Epithelial cell of proximal tubule (primary cell): ENCODE measurements around the gene APC. TPM values are rescaled to one million over a fixed set of nuclear protein-coding genes. Genes with fewer than 3 reads are reported as not detected.

Source experiments
- DNase-seq: peaks from one replicate; pipeline ENCODE4 v3.0.0-alpha.2; 2011; ENCODE audit warnings: low read depth
- H3K4me3 ChIP-seq: 2 replicates; pipeline ENCODE4 v1.5.1; 2011; ENCODE audit warnings: low read depth, mild to moderate bottlenecking, low read length
- CTCF ChIP-seq: conservative IDR thresholded peaks from 2 replicates; pipeline ENCODE4 v1.5.1; 2012; ENCODE audit warnings: low read depth, mild to moderate bottlenecking, low read length
- total RNA-seq: library from RNA; depleted of rRNA; stranded (reverse); fragments of >200 nt; gene quantifications from 2 replicates; pipeline ENCODE4 v1.2.3, GENCODE V29; 2015

Gene APC
- total RNA-seq, 1 donor from 2014 or later, result 24.0 TPM

GRCh38 chr5:112733586-112733985 is 4.1 kb upstream of the APC start:
- no peak for TF ChIP-seq CTCF
- no peak overlapping the region for H3K4me3 ChIP-seq
- no peak for DNase-seq

- TF ChIP-seq CTCF, result no peak
- no peak for DNase-seq
- H3K4me3 ChIP-seq, result no peak overlapping the region
Measured at GRCh38 chr5:112734597-112734996, 3.1 kb upstream of the APC start.

- H3K4me3 ChIP-seq, result no peak overlapping the region
- no peak for TF ChIP-seq CTCF
- DNase-seq, result no peak
Measured at GRCh38 chr5:112735702-112736101, 2.0 kb upstream of the APC start.

- peak overlapping the region; percentile 88 for H3K4me3 ChIP-seq
- no peak for DNase-seq
- no peak for TF ChIP-seq CTCF
Measured at GRCh38 chr5:112737070-112737462, 619 bp upstream of the APC start.

GRCh38 chr5:112738191-112738560 is 491 bp downstream of the APC start:
- no peak for TF ChIP-seq CTCF
- H3K4me3 ChIP-seq, result peak overlapping the region; percentile 88
- DNase-seq, result no peak

GRCh38 chr5:112742424-112742823 is 4.7 kb downstream of the APC start:
- TF ChIP-seq CTCF, result no peak
- no peak for DNase-seq
- H3K4me3 ChIP-seq, result no peak overlapping the region

GRCh38 chr5:112743631-112744030 is 5.9 kb downstream of the APC start:
- no peak overlapping the region for H3K4me3 ChIP-seq
- no peak for DNase-seq
- TF ChIP-seq CTCF, result no peak
